Stimulated activated CD4-positive, alpha-beta T cell treated with anti-CD3 and anti-CD28 coated beads, Interleukin-12 subunit alpha, Interleukin-12 subunit beta, amount 100 ng/mL, for 4 hours (primary cell): ENCODE results near the gene EME1.
"Not testable (repeated sequence)": the region's sequence is repeated elsewhere in the genome, so short reads cannot be mapped to it uniquely, and the experiment has no call there.

Experiments used
- DNase-seq: peaks from one replicate; pipeline ENCODE4 v3.0.0-alpha.2; 2020

EME1 gene

GRCh38 chr17:50397111-50397918 is 24.3 kb downstream of the EME1 start, which contains the start of gene LRRC59:
Gene LRRC59, minus strand, starts transcription at chr17:50397523. Its CDS starts 206 bp downstream, at chr17:50397317.
- peak; percentile 91 for DNase-seq

- DNase-seq: no peak
Observed at GRCh38 chr17:50397919-50398285, 24.9 kb downstream of the EME1 start.

- not testable (repeated sequence) for DNase-seq
Observed at GRCh38 chr17:50398672-50399071, 25.6 kb downstream of the EME1 start.

- not testable (repeated sequence) for DNase-seq
Observed at GRCh38 chr17:50399591-50399990, 26.6 kb downstream of the EME1 start.

- not testable (repeated sequence) for DNase-seq
Observed at GRCh38 chr17:50405351-50405750, 32.3 kb downstream of the EME1 start.

GRCh38 chr17:50406578-50406977 is 33.5 kb downstream of the EME1 start:
- DNase-seq: no peak

- DNase-seq: no peak
Observed at GRCh38 chr17:50407921-50408320, 34.9 kb downstream of the EME1 start.

- no peak for DNase-seq
Observed at GRCh38 chr17:50412188-50412732, 39.2 kb downstream of the EME1 start.

GRCh38 chr17:50414808-50415207 is 41.8 kb downstream of the EME1 start:
- no peak for DNase-seq

- DNase-seq: not testable (repeated sequence)
Observed at GRCh38 chr17:50419577-50419976, 46.5 kb downstream of the EME1 start.

GRCh38 chr17:50420419-50421112 is 47.5 kb downstream of the EME1 start:
- no peak for DNase-seq

GRCh38 chr17:50421308-50422051 is 48.5 kb downstream of the EME1 start:
- no peak for DNase-seq

- no peak for DNase-seq
Observed at GRCh38 chr17:50422738-50423137, 49.7 kb downstream of the EME1 start.

- no peak for DNase-seq
Observed at GRCh38 chr17:50423553-50424159, 50.6 kb downstream of the EME1 start.

GRCh38 chr17:50424246-50424995 is 51.4 kb downstream of the EME1 start:
- no peak for DNase-seq

GRCh38 chr17:50424996-50425681 is 52.1 kb downstream of the EME1 start:
- DNase-seq: no peak

- peak; percentile 74 for DNase-seq
Observed at GRCh38 chr17:50425682-50426471, 52.8 kb downstream of the EME1 start, which contains the start of gene ACSF2. Gene ACSF2, plus strand, starts transcription at chr17:50426218. Its CDS starts 44 bp downstream, at chr17:50426262.

GRCh38 chr17:50426472-50426782 is 53.4 kb downstream of the EME1 start:
- no peak for DNase-seq

- DNase-seq: no peak
Observed at GRCh38 chr17:50426814-50427787, 54.1 kb downstream of the EME1 start.
